NCI-H2107 treated with DMSO at 0.1 percent for 48 hours (cell line): Measurements from ENCODE around the gene MAD2L1BP.
"Not testable (repeated sequence)": the region's sequence is repeated elsewhere in the genome, so short reads cannot be mapped to it uniquely, and the experiment has no call there.

Experiments
- DNase-seq: peaks from one replicate; lab custom pipeline; 2025; ENCODE audit not compliant: unreplicated experiment; lab: John Stamatoyannopoulos, UW

Gene MAD2L1BP

GRCh38 chr6:43635387-43636307, at the start of gene MAD2L1BP:
Gene MAD2L1BP, plus strand, starts transcription at chr6:43635840. Its CDS starts 36 bp downstream, at chr6:43635876.
- DNase-seq = peak; percentile 26

GRCh38 chr6:43588194-43588593, 47.4 kb upstream of the MAD2L1BP start:
- DNase-seq = no peak

GRCh38 chr6:43589564-43589963, 46.1 kb upstream of the MAD2L1BP start:
- DNase-seq = not testable (repeated sequence)

GRCh38 chr6:43593938-43594337, 41.7 kb upstream of the MAD2L1BP start:
- DNase-seq = no peak

GRCh38 chr6:43600595-43600994, 35.0 kb upstream of the MAD2L1BP start:
- no peak for DNase-seq

GRCh38 chr6:43604174-43604573, 31.5 kb upstream of the MAD2L1BP start:
- DNase-seq = no peak

GRCh38 chr6:43606019-43606418, 29.6 kb upstream of the MAD2L1BP start:
- DNase-seq = no peak

GRCh38 chr6:43608310-43608763, 27.3 kb upstream of the MAD2L1BP start:
- peak; percentile 48 for DNase-seq

- no peak for DNase-seq
Observed at GRCh38 chr6:43608807-43609206, 26.8 kb upstream of the MAD2L1BP start.

GRCh38 chr6:43609402-43609801, 26.2 kb upstream of the MAD2L1BP start:
- DNase-seq = no peak

- no peak for DNase-seq
Observed at GRCh38 chr6:43610431-43610830, 25.2 kb upstream of the MAD2L1BP start.

GRCh38 chr6:43613721-43614395, 21.8 kb upstream of the MAD2L1BP start:
- DNase-seq = no peak

GRCh38 chr6:43614396-43614730, 21.3 kb upstream of the MAD2L1BP start:
- no peak for DNase-seq

GRCh38 chr6:43616725-43617472, 18.7 kb upstream of the MAD2L1BP start:
- DNase-seq = no peak

- DNase-seq = no peak
Observed at GRCh38 chr6:43621078-43621835, 14.4 kb upstream of the MAD2L1BP start.

GRCh38 chr6:43621836-43622180, 13.8 kb upstream of the MAD2L1BP start:
- no peak for DNase-seq

GRCh38 chr6:43622541-43622940, 13.1 kb upstream of the MAD2L1BP start:
- DNase-seq = no peak

- DNase-seq = no peak
Observed at GRCh38 chr6:43623880-43624785, 11.5 kb upstream of the MAD2L1BP start.

GRCh38 chr6:43624786-43625288, 10.8 kb upstream of the MAD2L1BP start:
- DNase-seq = no peak
